HG02973 (cell line): ENCODE data around the gene CDH23.

Experiments
- ATAC-seq: cut with Tn5 transposase; IDR thresholded peaks from one replicate; pipeline ENCODE4 v1.9.1; 2021; ENCODE audit warnings: moderate library complexity; ENCODE audit not compliant: unreplicated experiment

Gene CDH23

GRCh38 chr10:71695502-71696476 lies 299.1 kb downstream of the CDH23 start:
- no peak for ATAC-seq

- ATAC-seq = no peak
These were observed 300.1 kb downstream of the CDH23 start for GRCh38 chr10:71696628-71697326.

- ATAC-seq = no peak
These were observed 301.4 kb downstream of the CDH23 start for GRCh38 chr10:71697938-71698709.

- no peak for ATAC-seq
These were observed 302.0 kb downstream of the CDH23 start for GRCh38 chr10:71698737-71699136.

GRCh38 chr10:71700731-71701368 lies 304.1 kb downstream of the CDH23 start:
- ATAC-seq = no peak

GRCh38 chr10:71701496-71702132 lies 304.9 kb downstream of the CDH23 start:
- no peak for ATAC-seq

GRCh38 chr10:71703577-71703976 lies 306.9 kb downstream of the CDH23 start:
- ATAC-seq = no peak

GRCh38 chr10:71704816-71705215 lies 308.1 kb downstream of the CDH23 start:
- no peak for ATAC-seq

GRCh38 chr10:71705582-71705981 lies 308.9 kb downstream of the CDH23 start:
- no peak for ATAC-seq

- ATAC-seq = no peak
These were observed 309.7 kb downstream of the CDH23 start for GRCh38 chr10:71706216-71707121.

- no peak for ATAC-seq
These were observed 310.6 kb downstream of the CDH23 start for GRCh38 chr10:71707240-71707789.

- ATAC-seq = no peak
These were observed 311.6 kb downstream of the CDH23 start for GRCh38 chr10:71708301-71708703.

GRCh38 chr10:71708897-71709882 lies 312.5 kb downstream of the CDH23 start:
- ATAC-seq = no peak

- ATAC-seq = no peak
These were observed 313.8 kb downstream of the CDH23 start for GRCh38 chr10:71710519-71710918.

- no peak for ATAC-seq
These were observed 314.4 kb downstream of the CDH23 start for GRCh38 chr10:71711052-71711623.

GRCh38 chr10:71712170-71712569 lies 315.4 kb downstream of the CDH23 start:
- no peak for ATAC-seq

- no peak for ATAC-seq
These were observed 315.9 kb downstream of the CDH23 start for GRCh38 chr10:71712572-71713134.
